Inflammatory macrophage treated with lipopolysaccharide for 4 hours (primary cell): ENCODE results near the gene OR7G3.
A peak's percentile ranks its signal among the peaks of the same experiment; 100 is the strongest.

Experiments used
- DNase-seq: peaks from one replicate; pipeline ENCODE4 v3.0.0-alpha.2; 2020

The OR7G3 gene

GRCh38 chr19:9126900-9127405, at the start of gene OR7G3:
Gene OR7G3, minus strand, starts transcription at chr19:9126950. Its CDS starts 0 bp downstream, at chr19:9126950.
- no peak for DNase-seq

GRCh38 chr19:9175326-9175725, 48.6 kb upstream of the OR7G3 start:
- DNase-seq = no peak

GRCh38 chr19:9171393-9171991, 44.7 kb upstream of the OR7G3 start:
- no peak for DNase-seq

- peak; percentile 6 for DNase-seq
These were observed 40.1 kb upstream of the OR7G3 start for GRCh38 chr19:9166846-9167245.

- no peak for DNase-seq
These were observed 38.5 kb upstream of the OR7G3 start for GRCh38 chr19:9165261-9165660.

- no peak for DNase-seq
These were observed 34.7 kb upstream of the OR7G3 start for GRCh38 chr19:9161427-9161826.

GRCh38 chr19:9159891-9160290, 33.1 kb upstream of the OR7G3 start:
- DNase-seq = no peak

GRCh38 chr19:9156304-9156703, 29.6 kb upstream of the OR7G3 start:
- DNase-seq = no peak

- DNase-seq = no peak
These were observed 28.8 kb upstream of the OR7G3 start for GRCh38 chr19:9155591-9155990.

GRCh38 chr19:9151367-9151766, 24.6 kb upstream of the OR7G3 start:
- DNase-seq = no peak

GRCh38 chr19:9150650-9151049, 23.9 kb upstream of the OR7G3 start:
- no peak for DNase-seq

- DNase-seq = no peak
These were observed 23.2 kb upstream of the OR7G3 start for GRCh38 chr19:9149997-9150396.

GRCh38 chr19:9148697-9149096, 21.9 kb upstream of the OR7G3 start:
- no peak for DNase-seq

GRCh38 chr19:9146882-9147281, 20.1 kb upstream of the OR7G3 start:
- DNase-seq = no peak

- no peak for DNase-seq
These were observed 18.2 kb upstream of the OR7G3 start for GRCh38 chr19:9144920-9145319.

- peak; percentile 97 for DNase-seq
These were observed 13.6 kb upstream of the OR7G3 start, which contains the start of gene ZNF317 for GRCh38 chr19:9140159-9140874. Gene ZNF317, plus strand, starts transcription at chr19:9140397. Its CDS starts 15,620 bp downstream, at chr19:9156017.

GRCh38 chr19:9139609-9140158, 12.9 kb upstream of the OR7G3 start:
- no peak for DNase-seq

- DNase-seq = no peak
These were observed 5.7 kb upstream of the OR7G3 start for GRCh38 chr19:9132422-9132821.

- DNase-seq = peak; percentile 84
These were observed 4.2 kb upstream of the OR7G3 start for GRCh38 chr19:9130965-9131364.

- peak; percentile 88 for DNase-seq
These were observed 1.4 kb upstream of the OR7G3 start for GRCh38 chr19:9128171-9128570.

- no peak for DNase-seq
These were observed 10.2 kb downstream of the OR7G3 start for GRCh38 chr19:9116547-9116946.

GRCh38 chr19:9115307-9115813, 11.4 kb downstream of the OR7G3 start, which contains the start of gene OR7G1:
Gene OR7G1, minus strand, starts transcription at chr19:9115763. Its CDS starts 0 bp downstream, at chr19:9115763.
- DNase-seq = no peak

GRCh38 chr19:9109959-9110358, 16.8 kb downstream of the OR7G3 start:
- no peak for DNase-seq

- DNase-seq = no peak
These were observed 19.4 kb downstream of the OR7G3 start, which contains the start of gene OR7G2 for GRCh38 chr19:9107375-9107774. Gene OR7G2, minus strand, starts transcription at chr19:9107475. Its CDS starts 4,232 bp downstream, at chr19:9103243.
